ENCODE data around the gene PIK3R5. TPM values are rescaled to one million over a fixed set of nuclear protein-coding genes. Genes with fewer than 3 reads are reported as not detected.

The PIK3R5 gene
- total RNA-seq, 2 experiments from 2014 or later, result 153 to 159 TPM

DNA sequence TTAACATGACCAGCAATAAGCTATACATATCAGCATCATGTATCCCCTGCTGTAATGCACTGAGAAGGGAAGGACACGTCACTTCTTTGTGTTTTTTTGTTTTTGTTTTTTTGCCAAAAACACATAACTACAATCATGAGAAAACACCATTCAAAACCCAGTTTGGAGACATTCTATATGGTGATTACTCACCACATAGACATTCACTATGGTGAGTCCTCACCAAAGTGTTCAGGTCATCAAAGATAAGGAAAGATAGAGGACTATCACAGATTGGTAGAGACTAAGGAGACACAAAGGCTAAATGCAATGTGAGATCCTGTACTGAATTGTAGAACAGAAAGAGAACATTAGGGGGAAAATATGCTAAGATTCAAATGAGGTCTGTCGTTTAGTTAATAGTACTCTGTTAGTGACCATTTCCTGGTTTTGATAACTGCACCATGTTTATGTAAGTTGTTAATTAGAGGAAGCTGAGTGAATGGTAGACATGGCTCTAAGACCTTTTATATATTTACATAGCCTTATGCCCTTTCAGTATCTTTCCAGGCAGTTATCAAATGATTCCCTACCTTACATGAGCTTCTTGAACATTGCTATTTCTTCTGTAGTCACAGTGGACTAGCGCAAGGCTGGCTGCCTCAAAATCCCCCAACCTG lies 46.6 kb downstream of the PIK3R5 start:
- intact Hi-C loops (cut with DNase I, micrococcal nuclease), result no loop called here
- H3K4me1 ChIP-seq (ENCODE audit: insufficient read depth, low read length), result peaks cover 32% of the 10 kb centered on the region
- Mint-ChIP-seq H3K9me3 (peaks cover 12% of the 10 kb centered on the region), H3K36me3 (ENCODE audit: low read depth) (peaks cover 76% of the 10 kb centered on the region), H3K27ac (peak overlapping the region; percentile 49), H3K4me1 (ENCODE audit: low read depth) (peaks cover 40% of the 10 kb centered on the region), H3K27me3 (no peaks in the 10 kb centered on the region), H3K4me3 (no peak overlapping the region)
- no peaks in the 10 kb centered on the region for H3K27me3 ChIP-seq (ENCODE audit: control insufficient read depth in 1 of 2, insufficient read depth in 2 of 2, low read length in 2 of 2)
- peaks cover 50% of the 10 kb centered on the region for H3K36me3 ChIP-seq (ENCODE audit: insufficient read depth, low read length)
- H3K9me3 ChIP-seq (ENCODE audit: control insufficient read depth in 1 of 2, insufficient read depth in 1 of 2, low read length in 2 of 2), result no peaks in the 10 kb centered on the region
- ChIA-PET POLR2A (no interaction called here), CTCF (interaction anchor here (0.7 kb wide), 1 partner anchor 54 kb away, joined by 3 read pairs; no protein-coding TSS in a partner anchor)
- DNase-seq, result no peak
- ATAC-seq (ENCODE audit: poor library complexity), result no peak
- no peak overlapping the region for H3K4me3 ChIP-seq (ENCODE audit: low read length)
- no peak for TF ChIP-seq CTCF (IDR thresholded peaks at IDR 0.05)
- H3K27ac ChIP-seq (ENCODE audit: low read depth in 1 of 2, low read length in 2 of 2), result no peak overlapping the region

GRCh38 chr17:8916466-8916865 lies 49.0 kb downstream of the PIK3R5 start:
- Histone ChIP-seq H3K27me3 (ENCODE audit: control insufficient read depth in 1 of 2, insufficient read depth in 2 of 2, low read length in 2 of 2) (no peaks in the 10 kb centered on the region), H3K36me3 (ENCODE audit: insufficient read depth, low read length) (peaks cover 58% of the 10 kb centered on the region), H3K9me3 (ENCODE audit: control insufficient read depth in 1 of 2, insufficient read depth in 1 of 2, low read length in 2 of 2) (no peaks in the 10 kb centered on the region), H3K4me1 (ENCODE audit: insufficient read depth, low read length) (peaks cover 23% of the 10 kb centered on the region), H3K27ac (ENCODE audit: low read depth in 1 of 2, low read length in 2 of 2) (peak overlapping the region in 1 of 2 donors; percentile 30), H3K4me3 (ENCODE audit: low read length) (no peak overlapping the region)
- no peak for ATAC-seq (ENCODE audit: poor library complexity)
- Mint-ChIP-seq H3K27ac (peak overlapping the region; percentile 43), H3K9me3 (peaks cover 10% of the 10 kb centered on the region), H3K36me3 (ENCODE audit: low read depth) (peaks cover 78% of the 10 kb centered on the region), H3K4me1 (ENCODE audit: low read depth) (peaks cover 39% of the 10 kb centered on the region), H3K27me3 (no peaks in the 10 kb centered on the region), H3K4me3 (no peak overlapping the region)
- intact Hi-C loops (cut with DNase I, micrococcal nuclease), result no loop called here
- DNase-seq, result peak in 2 of 14 experiments; percentile 44 to 58
- POLR2A ChIA-PET, result no interaction called here
- CTCF ChIA-PET, result interaction anchor here (1.2 to 2.3 kb wide), 3 partner anchors 21 to 82 kb away, joined by 3 to 5 read pairs (median 5); no protein-coding TSS in a partner anchor
- no peak for TF ChIP-seq CTCF (IDR thresholded peaks at IDR 0.05)

- H3K9me3 Mint-ChIP-seq, result peaks cover 10% of the 10 kb centered on the region
- no peaks in the 10 kb centered on the region for H3K9me3 ChIP-seq (ENCODE audit: control insufficient read depth in 1 of 2, insufficient read depth in 1 of 2, low read length in 2 of 2)
- no peak overlapping the region for H3K27ac ChIP-seq (ENCODE audit: low read depth in 1 of 2, low read length in 2 of 2)
- H3K36me3 ChIP-seq (ENCODE audit: insufficient read depth, low read length), result peaks cover 76% of the 10 kb centered on the region
- ATAC-seq (ENCODE audit: poor library complexity) (no peak), DNase-seq (peak in 1 of 14 experiments; percentile 7)
- ChIA-PET POLR2A (no interaction called here), CTCF (interaction anchor here (2.3 kb wide), 1 partner anchor 84 kb away, joined by 5 read pairs; no protein-coding TSS in a partner anchor)
- H3K27me3 Mint-ChIP-seq, result no peaks in the 10 kb centered on the region
- H3K36me3 Mint-ChIP-seq (ENCODE audit: low read depth), result peaks cover 87% of the 10 kb centered on the region
- H3K27ac Mint-ChIP-seq, result no peak overlapping the region
- peaks cover 18% of the 10 kb centered on the region for H3K4me1 ChIP-seq (ENCODE audit: insufficient read depth, low read length)
- H3K4me1 Mint-ChIP-seq (ENCODE audit: low read depth), result peaks cover 33% of the 10 kb centered on the region
- no peak for TF ChIP-seq CTCF (IDR thresholded peaks at IDR 0.05)
- no peaks in the 10 kb centered on the region for H3K27me3 ChIP-seq (ENCODE audit: control insufficient read depth in 1 of 2, insufficient read depth in 2 of 2, low read length in 2 of 2)
- intact Hi-C loops (cut with DNase I, micrococcal nuclease), result no loop called here
- H3K4me3 ChIP-seq (ENCODE audit: low read length), result no peak overlapping the region
- H3K4me3 Mint-ChIP-seq, result no peak overlapping the region
Measured at GRCh38 chr17:8914554-8914953, 51.0 kb downstream of the PIK3R5 start.

Measured in CD4-positive, alpha-beta T cell (primary cell).